ENCODE results near the gene NUDT3. TPM values are rescaled to one million over a fixed set of nuclear protein-coding genes. Genes with fewer than 3 reads are reported as not detected.
A peak's percentile ranks its signal among the peaks of the same experiment; 100 is the strongest.
"Not testable (repeated sequence)": the region's sequence is repeated elsewhere in the genome, so short reads cannot be mapped to it uniquely, and the experiment has no call there.

NUDT3 gene
- total and polyA plus RNA-seq, 9 of the 15 experiments (the other 6 are each of a cell fraction or from before 2014, with no cell fraction given) = 5.4 to 81.2 (median 56.4) TPM

DNA sequence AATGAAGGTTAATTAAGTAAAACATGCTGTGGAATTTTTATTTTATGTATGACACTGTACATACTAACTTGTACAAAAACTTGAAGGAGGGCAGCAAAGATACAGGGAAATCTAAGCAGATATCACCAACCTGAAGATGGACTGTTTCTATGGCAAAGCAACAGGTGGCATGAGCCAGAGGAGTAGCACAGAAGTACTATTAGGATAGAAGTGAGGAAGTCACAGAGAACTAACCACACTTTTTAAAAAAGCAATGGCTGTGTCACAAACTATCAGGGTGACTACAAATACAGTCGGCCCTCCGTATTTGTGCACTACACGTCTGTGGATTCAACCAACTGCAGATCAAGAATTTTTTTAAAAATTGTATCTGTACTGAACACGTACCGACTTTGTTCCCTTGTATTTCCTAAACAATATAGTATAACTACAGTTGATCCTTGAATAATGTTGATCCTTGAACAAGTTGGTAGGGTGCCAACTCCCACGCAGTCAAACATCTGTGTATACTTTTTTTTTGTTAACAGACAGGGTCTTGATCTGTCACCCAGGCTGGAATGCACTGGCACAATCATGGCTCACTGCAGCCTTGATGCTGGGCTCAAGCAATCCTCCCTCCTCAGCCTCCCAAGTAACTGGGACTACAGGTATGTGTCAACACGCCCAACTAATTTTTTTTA is 61.0 kb downstream of the NUDT3 start (continued):
- no peak for TF ChIP-seq ZNF707 (CRISPR knock-in tag; conservative IDR thresholded peaks at IDR 0.05)
- no peak for TF ChIP-seq KDM4B (IDR thresholded peaks at IDR 0.05; ENCODE audit: borderline replicate concordance in 2 of 2, low read depth in 1 of 2)
- TF ChIP-seq ASH1L (IDR thresholded peaks at IDR 0.05; ENCODE audit: borderline replicate concordance, low read depth, partially characterized antibody) = no peak
- no peak for TF ChIP-seq NR4A1 (CRISPR knock-in tag; IDR thresholded peaks at IDR 0.05)
- no peak for TF ChIP-seq NR4A1 (tag; IDR thresholded peaks at IDR 0.05)
- TF ChIP-seq ZNF311 (CRISPR knock-in tag; IDR thresholded peaks at IDR 0.05) = no peak
- no peak for TF ChIP-seq TAF15 (IDR thresholded peaks at IDR 0.05; ENCODE audit: low read depth, low read length)

DNA sequence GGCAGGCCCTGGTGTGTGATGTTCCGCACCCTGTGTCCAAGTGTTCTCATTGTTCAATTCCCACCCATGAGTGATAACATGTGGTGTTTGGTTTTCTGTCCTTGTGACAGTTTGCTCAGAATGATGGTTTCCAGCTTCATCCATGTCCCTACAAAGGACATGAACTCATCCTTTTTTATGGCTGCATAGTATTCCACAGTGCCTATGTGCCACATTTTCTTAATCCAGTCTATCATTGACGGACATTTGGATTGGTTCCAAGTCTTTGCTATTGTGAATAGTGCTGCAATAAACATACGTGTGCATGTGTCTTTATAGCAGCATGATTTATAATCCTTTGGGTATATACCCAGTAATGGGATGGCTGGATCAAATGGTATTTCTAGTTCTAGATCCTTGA is 62.7 kb downstream of the NUDT3 start:
- H3K27ac ChIP-seq (ENCODE audit: extremely low read depth, low read depth, low read length); CTCF ChIA-PET (ENCODE audit: low intra/inter-chr PET ratio); H3K4me3 ChIP-seq; H3K9ac ChIP-seq (ENCODE audit: insufficient read depth in 1 of 2, low read depth in 2 of 2, low read length in 2 of 2); H2AFZ ChIP-seq (ENCODE audit: low read depth, low read length); ATAC-seq; H3K27me3 ChIP-seq (ENCODE audit: control insufficient read depth in 2 of 2, insufficient read depth in 2 of 2, low read length in 2 of 2); H3K9me1 ChIP-seq (ENCODE audit: control insufficient read depth, insufficient read depth, low read length); intact Hi-C loops (cut with micrococcal nuclease); H3K9me3 ChIP-seq (replicated peaks; ENCODE audit: control insufficient read depth, insufficient read depth, low read depth, low read length); FAIRE-seq; BruUV-seq (replicated peaks); in situ Hi-C loops (cut with MboI); H4K20me1 ChIP-seq (replicated peaks; ENCODE audit: control insufficient read depth, insufficient read depth, low read length); H3K4me2 ChIP-seq (ENCODE audit: insufficient read depth, low read length); DNase-seq (ENCODE audit: extremely low read depth in 1 of 4, low spot score in 3 of 4): not testable (repeated sequence)
- TF ChIP-seq SUPT5H (IDR thresholded peaks at IDR 0.05) (0 out of 2 replicates have a peak, but pooled peaks have one; percentile 26), KDM1A (IDR thresholded peaks at IDR 0.05) (peak; percentile 53 to 79; a peak in 3 of 4 replicates), BCOR (IDR thresholded peaks at IDR 0.05) (peak; percentile 89), NFIC (IDR thresholded peaks at IDR 0.05) (peak; percentile 65), ZNF146 (CRISPR knock-in tag; IDR thresholded peaks at IDR 0.05; ENCODE audit: unreplicated experiment) (peak; percentile 96), PHF20 (IDR thresholded peaks at IDR 0.05; ENCODE audit: partially characterized antibody) (peak; percentile 38), RBM25 (IDR thresholded peaks at IDR 0.05; ENCODE audit: low read depth, low read length, severe bottlenecking) (peak; percentile 25), SMARCA5 (IDR thresholded peaks at IDR 0.05) (peak; percentile 65; the same call in 1 of the 2 replicates), HDAC1 (IDR thresholded peaks at IDR 0.05) (peak in 1 of 2 experiments; percentile 57; a peak in 1 of 4 replicates), ADNP (tag; IDR thresholded peaks at IDR 0.05) (peak; percentile 45; the same call in 1 of the 2 replicates)
- POLR2A ChIA-PET = interaction anchor here (1.1 kb wide), 1 partner anchor 29 kb away, joined by 3 read pairs; no protein-coding TSS in a partner anchor
- Histone ChIP-seq H3K79me2 (ENCODE audit: control insufficient read depth, insufficient read depth, low read length) (peaks cover 55% of the 10 kb centered on the region), H3K36me3 (ENCODE audit: control insufficient read depth, insufficient read depth, low read length) (peaks cover 34% of the 10 kb centered on the region; the same call in 2 of the 3 replicates), H3K4me1 (replicated peaks in 1 of 2; ENCODE audit: control insufficient read depth in 2 of 2, insufficient read depth in 2 of 2, low read length in 2 of 2) (peaks cover 6 to 36% of the 10 kb centered on the region in 2 experiments)
- 100% methylated on average over 2 of the region's 3 CpGs for WGBS (ENCODE audit: insufficient coverage, low coverage, missing lambda C conversion rate)
